Measurements from ENCODE around the gene TRIM51.
"Not testable (repeated sequence)": the region's sequence is repeated elsewhere in the genome, so short reads cannot be mapped to it uniquely, and the experiment has no call there.

- TF ChIP-seq CTCF (IDR thresholded peaks at IDR 0.05; ENCODE audit: insufficient read depth, low read length); GABPA (IDR thresholded peaks at IDR 0.05; ENCODE audit: low read depth); POLR2AphosphoS5 (IDR thresholded peaks at IDR 0.05; ENCODE audit: low read depth): not testable (repeated sequence)
- peak; percentile 52 for TF ChIP-seq REST (IDR thresholded peaks at IDR 0.05; ENCODE audit: insufficient replicate concordance, low read depth)
Measured at GRCh38 chr11:55872731-55873130, 10.4 kb upstream of the TRIM51 start.

All from HL-60 (cell line).